Kidney epithelial cell (primary cell): ENCODE results near the gene PTPN6. TPM values are rescaled to one million over a fixed set of nuclear protein-coding genes. Genes with fewer than 3 reads are reported as not detected.
"Not testable (repeated sequence)": the region's sequence is repeated elsewhere in the genome, so short reads cannot be mapped to it uniquely, and the experiment has no call there.

Experiments
- DNase-seq: peaks from one replicate; pipeline ENCODE4 v3.0.0-alpha.2; 2010; ENCODE audit warnings: low read depth
- H3K27me3 ChIP-seq: 2 replicates; pipeline ENCODE4 v1.6.0; 2011; ENCODE audit warnings: low read length; ENCODE audit not compliant: control insufficient read depth, insufficient read depth
- H3K36me3 ChIP-seq: 2 replicates; pipeline ENCODE4 v1.5.1; 2011; ENCODE audit warnings: low read length; ENCODE audit not compliant: control insufficient read depth, insufficient read depth
- H3K4me3 ChIP-seq: 2 replicates; pipeline ENCODE4 v1.5.1; 2011; ENCODE audit warnings: low read depth, mild to moderate bottlenecking, control low read depth, low read length
- CTCF ChIP-seq: IDR thresholded peaks from 2 replicates; pipeline ENCODE4 v1.5.1; 2011; ENCODE audit warnings: mild to moderate bottlenecking, moderate library complexity, low read length, control low read depth, inconsistent platforms; ENCODE audit not compliant: insufficient read depth, poor library complexity, severe bottlenecking
- total RNA-seq: library from RNA; depleted of rRNA; stranded (reverse); fragments of >200 nt; gene quantifications from 2 replicates; pipeline ENCODE4 v1.2.3, GENCODE V29; 2015

The PTPN6 gene
- 17.0 and 31.3 TPM in 2 replicates for total RNA-seq

GRCh38 chr12:6950811-6951540, at the start of gene PTPN6:
PTPN6 (plus strand) TSS chr12:6951356; CDS start chr12:6951513, 157 bp downstream.
- no peak for DNase-seq
- Histone ChIP-seq H3K27me3 (no peaks in the 10 kb centered on the region), H3K36me3 (no peaks in the 10 kb centered on the region), H3K4me3 (no peak within 1 kb of the TSS)
- no peak for TF ChIP-seq CTCF

- Histone ChIP-seq H3K27me3 (no peaks in the 10 kb centered on the region), H3K36me3 (no peaks in the 10 kb centered on the region), H3K4me3 (no peak overlapping the region)
- no peak for TF ChIP-seq CTCF
- DNase-seq = no peak
Measured at GRCh38 chr12:6902448-6902847, 48.7 kb upstream of the PTPN6 start.

- DNase-seq = no peak
Measured at GRCh38 chr12:6903722-6904121, 47.4 kb upstream of the PTPN6 start.

GRCh38 chr12:6904280-6905276, 46.6 kb upstream of the PTPN6 start, which contains the start of gene LRRC23:
LRRC23 (plus strand) TSS chr12:6904822; CDS start chr12:6905634, 812 bp downstream.
- peak; percentile 89 for DNase-seq
- H3K27me3 ChIP-seq = no peaks in the 10 kb centered on the region
- peak within 1 kb of the TSS; percentile 75 for H3K4me3 ChIP-seq
- H3K36me3 ChIP-seq = no peaks in the 10 kb centered on the region
- TF ChIP-seq CTCF = no peak

More at GRCh38 chr12:6903722-6904121, 47.4 kb upstream of the PTPN6 start:
- Histone ChIP-seq H3K36me3 (no peaks in the 10 kb centered on the region), H3K27me3 (no peaks in the 10 kb centered on the region), H3K4me3 (no peak overlapping the region)
- TF ChIP-seq CTCF = no peak

- H3K27me3 ChIP-seq = no peaks in the 10 kb centered on the region
- no peak for TF ChIP-seq CTCF
- H3K36me3 ChIP-seq = no peaks in the 10 kb centered on the region
- H3K4me3 ChIP-seq = peak overlapping the region; percentile 75
- no peak for DNase-seq
Measured at GRCh38 chr12:6905414-6906040, 45.6 kb upstream of the PTPN6 start.

- not testable (repeated sequence) for H3K4me3 ChIP-seq, H3K36me3 ChIP-seq, DNase-seq, H3K27me3 ChIP-seq
Measured at GRCh38 chr12:6908141-6908540, 43.0 kb upstream of the PTPN6 start.
